Heart right ventricle (tissue), 16 donors: ENCODE results near the gene BCL2L1. TPM values are rescaled to one million over a fixed set of nuclear protein-coding genes. Genes with fewer than 3 reads are reported as not detected.

ENCODE experiments used
- ATAC-seq, 8 donors: fragments of 200-7000 bp; cut with Tn5 transposase; one replicate each; pipeline ENCODE4 v1.9.1; 2020; ENCODE audit warnings: mild to moderate bottlenecking in 8 of 8, moderate library complexity in 8 of 8, moderate number of reproducible peaks in 1 of 8
- DNase-seq, 2 donors: peaks; one replicate each; pipeline ENCODE4 v3.0.0-alpha.2; 2020
- H3K27ac ChIP-seq, 10 donors: fragments of 200-600 bp; sonication (generic) in 2 of 10; one replicate each; pipeline versions ENCODE4 v1.5.0 to v1.8.0; 2020 to 2022; ENCODE audit warnings: mild to moderate bottlenecking in 3 of 10
- H3K27me3 ChIP-seq, 7 donors: fragments of 200-600 bp; one replicate each; pipeline ENCODE4 v1.8.0; 2021 to 2022; ENCODE audit warnings: mild to moderate bottlenecking in 2 of 7
- H3K36me3 ChIP-seq, 9 donors: fragments of 200-600 bp; sonication (generic) in 1 of 9; one replicate each; pipeline versions ENCODE4 v1.5.0 to v1.8.0; 2020 to 2022; ENCODE audit warnings: mild to moderate bottlenecking in 2 of 9
- H3K4me1 ChIP-seq, 9 donors: fragments of 200-600 bp; sonication (generic) in 1 of 9; one replicate each; pipeline versions ENCODE4 v1.5.0 to v1.8.0; 2020 to 2022; ENCODE audit warnings: mild to moderate bottlenecking in 4 of 9
- H3K4me3 ChIP-seq, 10 donors: fragments of 200-600 bp; sonication (generic) in 2 of 10; one replicate each; pipeline versions ENCODE4 v1.5.0 to v1.8.0; 2020 to 2022; ENCODE audit warnings: mild to moderate bottlenecking in 7 of 10, moderate library complexity in 2 of 10
- H3K9me3 ChIP-seq, 11 donors: fragments of 200-600 bp in 10 of 11; sonication (generic) in 2 of 11; one replicate each; pipeline versions ENCODE4 v1.5.0 to v1.8.0; 2013 to 2022; ENCODE audit warnings: mild to moderate bottlenecking in 2 of 11, control low read depth in 1 of 11, moderate library complexity in 1 of 11
- CTCF ChIP-seq, 9 donors: fragments of 200-600 bp; sonication (generic) in 2 of 9; IDR thresholded peaks; one replicate each; pipeline versions ENCODE4 v1.5.0 to v1.8.0; 2021 to 2022; ENCODE audit warnings: antibody characterized with exemption in 9 of 9, mild to moderate bottlenecking in 5 of 9, moderate library complexity in 1 of 9
- WGBS, 2 donors: extraction: QIAGEN DNeasy Blood & Tissue Kit; methylation state at CpG; one replicate each; pipeline ENCODE4 v1.1.7; 2013; ENCODE audit warnings: inconsistent platforms in 1 of 2; 5-methylcytosine and 5-hydroxymethylcytosine counted together
- intact Hi-C, 10 donors: fragments of 100-400 bp; cut with DNase I; formaldehyde crosslinking; loops; one replicate each; pipeline versions ENCODE4 v1.11.1 to v1.14.2; 2022
- polyA plus RNA-seq, 2 donors: library from polyadenylated mRNA; stranded (reverse); fragments of 200-250 nt; gene quantifications; one replicate each; pipeline ENCODE4 v1.2.3, GENCODE V29; 2013
- total RNA-seq, 10 donors: library from RNA; stranded (reverse); fragmentation: NEBNext Ultra II Directional in 3 of 10; extraction: Animal tissue kit (Norgen Biotek cat#: 25700) in 3 of 10; gene quantifications; one replicate each; pipeline versions ENCODE4 v1.2.1 to v1.2.4, GENCODE V29; 2021 to 2023
- donor health status: Arrhythmogenic right ventricular cardiomyopathy.
- donor health status: ischemic (EF 13 %, LVEDD 7.1; RV severe dilation, severe dysfunction).
- donor health status: healthy with polysubstance abuse.
- donor health status: DM: no; HTN: yes; CAD: no.
- donor health status: DM: no; HTN: no; CAD: no.
- donor health status: ischemic (EF 25% LVEDD 6.9; RV normal size, moderate dysfunction).
- donor health status: ischemic (EF 25% LVEDD 5.7; RV mildly dilated, moderate dysfunction).
- donor health status: healthy.
- donor health status: DM: yes; HTN: yes; CAD: no.
- donor health status: Ischemic cardiomyopathy.
- donor health status: ischemic (EF 35%, LVEDD 5.7; RV mildly dilated, moderate dysfunction).
- donor health status: nonischemic (EF 11% LVEDD 7.7; RV severe dilation, severe dysfunction).
- donor health status: DM: yes; HTN: yes; CAD: no.
- donor health status: PGD.
- donor health status: ischemic (EF 29% LVEDD 5.4; RV normal size, mild dysfunction).
- donor health status: nonischemic (EF 23%, LVEDD 6.1; RV moderate dilation, normal function).

The BCL2L1 gene
- total and polyA plus RNA-seq, 12 donors: 34.7 to 128 (median 45.9) TPM

GRCh38 chr20:31711179-31712111 lies 11.2 kb downstream of the BCL2L1 start:
- DNase-seq: no peak
- ATAC-seq: no peak
- no peak for TF ChIP-seq CTCF (IDR thresholded peaks at IDR 0.05)
- peaks cover 0 to 74% (median 10%) of the 10 kb centered on the region in 9 donors for H3K36me3 ChIP-seq
- H3K4me1 ChIP-seq: peaks cover 43 to 100% (median 95%) of the 10 kb centered on the region in 9 donors
- H3K27me3 ChIP-seq: no peaks in the 10 kb centered on the region
- intact Hi-C loops: loop anchor here in 7 of 10 donors (1.0 to 10.0 kb wide), 7 partner anchors 12 to 147 kb away; no protein-coding TSS in a partner anchor
- H3K4me3 ChIP-seq: peak overlapping the region in 4 of 10 donors; percentile 33 to 43 (median 38)
- H3K27ac ChIP-seq: peak overlapping the region; percentile 88 to 100 (median 96)
- no peaks in the 10 kb centered on the region for H3K9me3 ChIP-seq

- peaks cover 49 to 100% (median 95%) of the 10 kb centered on the region in 9 donors for H3K4me1 ChIP-seq
- H3K4me3 ChIP-seq: peak overlapping the region in 1 of 10 donors; percentile 43
- peak in 3 of 8 donors; percentile 24 to 37 (median 28) for ATAC-seq
- peak in 1 of 2 donors; percentile 70 for DNase-seq
- peaks cover 0 to 72% (median 19%) of the 10 kb centered on the region in 9 donors for H3K36me3 ChIP-seq
- TF ChIP-seq CTCF (IDR thresholded peaks at IDR 0.05): no peak
- intact Hi-C loops: loop anchor here in 4 of 10 donors (5.0 to 10.0 kb wide), 3 partner anchors 33 to 146 kb away; no protein-coding TSS in a partner anchor
- no peaks in the 10 kb centered on the region for H3K27me3 ChIP-seq
- H3K27ac ChIP-seq: peak overlapping the region; percentile 88 to 100 (median 96)
- no peaks in the 10 kb centered on the region for H3K9me3 ChIP-seq
- 61 to 67% methylated on average over 5 of the region's 5 CpGs for WGBS, 2 donors
Observed at GRCh38 chr20:31710423-31711108, 12.1 kb downstream of the BCL2L1 start.

- Histone ChIP-seq H3K4me1 (peaks cover 49 to 100% (median 95%) of the 10 kb centered on the region in 9 donors), H3K4me3 (no peak overlapping the region), H3K36me3 (peaks cover 0 to 70% (median 20%) of the 10 kb centered on the region in 9 donors), H3K27me3 (no peaks in the 10 kb centered on the region), H3K27ac (peak overlapping the region; percentile 88 to 100 (median 96)), H3K9me3 (no peaks in the 10 kb centered on the region)
- no peak for TF ChIP-seq CTCF (IDR thresholded peaks at IDR 0.05)
- 80 to 81% methylated on average over 5 of the region's 5 CpGs for WGBS, 2 donors
- intact Hi-C loops: loop anchor here in 4 of 10 donors (5.0 to 10.0 kb wide), 3 partner anchors 33 to 145 kb away; no protein-coding TSS in a partner anchor
- DNase-seq: no peak
- no peak for ATAC-seq
Observed at GRCh38 chr20:31709939-31710338, 12.7 kb downstream of the BCL2L1 start.
